DMS53 treated with DMSO at 0.1 percent for 48 hours (cell line): Measurements from ENCODE around the gene PCDHGB3.
"Not testable (repeated sequence)": the region's sequence is repeated elsewhere in the genome, so short reads cannot be mapped to it uniquely, and the experiment has no call there.

Experiments used
- DNase-seq: peaks from one replicate; lab custom pipeline; 2025; ENCODE audit not compliant: unreplicated experiment; lab: John Stamatoyannopoulos, UW

The PCDHGB3 gene

GRCh38 chr5:141356950-141357349, 13.1 kb upstream of the PCDHGB3 start:
- DNase-seq = no peak

GRCh38 chr5:141359790-141360426, 10.1 kb upstream of the PCDHGB3 start, which contains the start of gene PCDHGB2:
Gene PCDHGB2 (plus strand): TSS chr5:141359994. CDS start chr5:141360136, 142 bp downstream.
- no peak for DNase-seq

- DNase-seq = no peak
Measured at GRCh38 chr5:141360685-141361084, 9.4 kb upstream of the PCDHGB3 start.

- no peak for DNase-seq
Measured at GRCh38 chr5:141362719-141363118, 7.3 kb upstream of the PCDHGB3 start.

GRCh38 chr5:141363952-141364660, 5.9 kb upstream of the PCDHGB3 start, which contains the start of gene PCDHGA5:
Gene PCDHGA5 (plus strand): TSS chr5:141364162. CDS start chr5:141364331, 169 bp downstream.
- DNase-seq = no peak

- no peak for DNase-seq
Measured at GRCh38 chr5:141366016-141366896, 3.8 kb upstream of the PCDHGB3 start.

GRCh38 chr5:141371572-141372475, 1.8 kb downstream of the PCDHGB3 start:
- no peak for DNase-seq

GRCh38 chr5:141373673-141374317, 3.8 kb downstream of the PCDHGB3 start, which contains the start of gene PCDHGA6:
Gene PCDHGA6 (plus strand): TSS chr5:141373891. CDS start chr5:141374084, 193 bp downstream.
- peak; percentile 12 for DNase-seq

GRCh38 chr5:141374627-141375026, 4.6 kb downstream of the PCDHGB3 start:
- no peak for DNase-seq

GRCh38 chr5:141375444-141376155, 5.6 kb downstream of the PCDHGB3 start:
- not testable (repeated sequence) for DNase-seq

GRCh38 chr5:141382469-141383294, 12.6 kb downstream of the PCDHGB3 start, which contains the start of gene PCDHGA7:
Gene PCDHGA7 (plus strand): TSS chr5:141382742. CDS start chr5:141382900, 158 bp downstream.
- peak; percentile 24 for DNase-seq

- no peak for DNase-seq
Measured at GRCh38 chr5:141383345-141383744, 13.3 kb downstream of the PCDHGB3 start.

- no peak for DNase-seq
Measured at GRCh38 chr5:141384471-141385267, 14.6 kb downstream of the PCDHGB3 start.

GRCh38 chr5:141387557-141388311, 17.7 kb downstream of the PCDHGB3 start, which contains the start of gene PCDHGB4:
Gene PCDHGB4 (plus strand): TSS chr5:141387698. CDS start chr5:141387885, 187 bp downstream.
- DNase-seq = peak; percentile 59

GRCh38 chr5:141388661-141389060, 18.6 kb downstream of the PCDHGB3 start:
- no peak for DNase-seq
